Measurements from ENCODE around the gene TTC28. TPM values are rescaled to one million over a fixed set of nuclear protein-coding genes. Genes with fewer than 3 reads are reported as not detected.
A peak's percentile ranks its signal among the peaks of the same experiment; 100 is the strongest.

The TTC28 gene
- total RNA-seq, 1 donor from 2014 or later: 23.2 TPM

GRCh38 chr22:28282405-28283067, 397.1 kb downstream of the TTC28 start:
- H4K20me1 ChIP-seq (ENCODE audit: insufficient read depth, low read length): no peaks in the 10 kb centered on the region
- H3K9me3 ChIP-seq (ENCODE audit: insufficient read depth, low read depth, low read length): no peaks in the 10 kb centered on the region
- peak overlapping the region; percentile 67 for H3K4me2 ChIP-seq (ENCODE audit: low read length)
- H3K36me3 ChIP-seq (ENCODE audit: insufficient read depth, low read length): no peaks in the 10 kb centered on the region
- H3K36me3 Mint-ChIP-seq (ENCODE audit: low read depth, unreplicated experiment): no peaks in the 10 kb centered on the region
- FAIRE-seq: no peak
- no peak for TF ChIP-seq CTCF (IDR thresholded peaks at IDR 0.05; ENCODE audit: insufficient read depth, low read depth, low read length)
- no peak for TF ChIP-seq EZH2 (IDR thresholded peaks at IDR 0.05; ENCODE audit: insufficient read depth, low read length)
- H3K27me3 ChIP-seq (ENCODE audit: insufficient read depth, low read length): no peaks in the 10 kb centered on the region
- no peak overlapping the region for H3K4me3 ChIP-seq (ENCODE audit: insufficient read depth, low read depth, low read length)
- H3K27ac ChIP-seq (ENCODE audit: low read depth, low read length): no peak overlapping the region
- H3K27me3 Mint-ChIP-seq (ENCODE audit: low read depth, unreplicated experiment): no peaks in the 10 kb centered on the region
- peaks cover 10% of the 10 kb centered on the region for H3K4me1 Mint-ChIP-seq (ENCODE audit: low read depth, unreplicated experiment)
- no peak overlapping the region for H3K4me3 Mint-ChIP-seq (ENCODE audit: unreplicated experiment)
- no peaks in the 10 kb centered on the region for H3K9me3 Mint-ChIP-seq (ENCODE audit: unreplicated experiment)
- DNase-seq (ENCODE audit: low read depth): peak; percentile 64
- H3K9ac ChIP-seq (ENCODE audit: low read length): no peak overlapping the region
- no peak overlapping the region for H3K27ac Mint-ChIP-seq (ENCODE audit: unreplicated experiment)
- no peak overlapping the region for H2AFZ ChIP-seq (ENCODE audit: low read depth, low read length)
- H3K79me2 ChIP-seq (ENCODE audit: insufficient read depth, low read length): no peaks in the 10 kb centered on the region
- peaks cover 5% of the 10 kb centered on the region for H3K4me1 ChIP-seq (ENCODE audit: insufficient read depth, low read length)

DNA sequence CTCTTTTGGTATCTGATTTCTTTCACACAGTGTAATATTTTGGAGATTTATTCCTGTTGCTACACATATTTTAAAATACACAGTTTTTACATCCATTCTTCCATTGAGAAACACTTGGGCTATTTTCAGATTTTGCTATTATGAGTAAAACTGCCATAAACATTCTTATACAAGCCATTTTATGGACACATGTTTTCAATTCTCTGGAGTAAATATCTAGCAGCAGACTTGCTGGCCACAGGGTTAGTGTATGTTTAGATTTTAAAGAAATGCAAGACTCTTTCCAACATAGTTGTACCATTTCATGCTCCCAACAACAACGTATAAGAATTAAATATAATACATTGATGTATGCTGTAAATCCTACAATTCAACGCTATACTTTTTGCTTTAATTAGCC, 399.8 kb downstream of the TTC28 start:
- DNase-seq (ENCODE audit: low read depth): no peak

More for the DNA sequence above, 399.8 kb downstream of the TTC28 start:
- no peak overlapping the region for H3K9ac ChIP-seq (ENCODE audit: low read length)
- no peak overlapping the region for H2AFZ ChIP-seq (ENCODE audit: low read depth, low read length)
- H3K79me2 ChIP-seq (ENCODE audit: insufficient read depth, low read length): no peaks in the 10 kb centered on the region
- FAIRE-seq: no peak
- no peaks in the 10 kb centered on the region for H3K36me3 Mint-ChIP-seq (ENCODE audit: low read depth, unreplicated experiment)
- peaks cover 10% of the 10 kb centered on the region for H3K4me1 Mint-ChIP-seq (ENCODE audit: low read depth, unreplicated experiment)
- no peaks in the 10 kb centered on the region for H3K36me3 ChIP-seq (ENCODE audit: insufficient read depth, low read length)
- H3K27me3 Mint-ChIP-seq (ENCODE audit: low read depth, unreplicated experiment): no peaks in the 10 kb centered on the region
- no peaks in the 10 kb centered on the region for H3K9me3 ChIP-seq (ENCODE audit: insufficient read depth, low read depth, low read length)
- TF ChIP-seq EZH2 (IDR thresholded peaks at IDR 0.05; ENCODE audit: insufficient read depth, low read length): no peak
- TF ChIP-seq CTCF (IDR thresholded peaks at IDR 0.05; ENCODE audit: insufficient read depth, low read depth, low read length): no peak
- H3K27ac Mint-ChIP-seq (ENCODE audit: unreplicated experiment): no peak overlapping the region
- no peaks in the 10 kb centered on the region for H3K9me3 Mint-ChIP-seq (ENCODE audit: unreplicated experiment)
- no peak overlapping the region for H3K4me3 Mint-ChIP-seq (ENCODE audit: unreplicated experiment)
- no peak overlapping the region for H3K4me3 ChIP-seq (ENCODE audit: insufficient read depth, low read depth, low read length)
- no peak overlapping the region for H3K4me2 ChIP-seq (ENCODE audit: low read length)
- peaks cover 5% of the 10 kb centered on the region for H3K4me1 ChIP-seq (ENCODE audit: insufficient read depth, low read length)
- H3K27ac ChIP-seq (ENCODE audit: low read depth, low read length): no peak overlapping the region
- no peaks in the 10 kb centered on the region for H4K20me1 ChIP-seq (ENCODE audit: insufficient read depth, low read length)
- H3K27me3 ChIP-seq (ENCODE audit: insufficient read depth, low read length): no peaks in the 10 kb centered on the region
